ENCODE data around the gene RHOD. TPM values are rescaled to one million over a fixed set of nuclear protein-coding genes. Genes with fewer than 3 reads are reported as not detected.

Gene RHOD, protein sequence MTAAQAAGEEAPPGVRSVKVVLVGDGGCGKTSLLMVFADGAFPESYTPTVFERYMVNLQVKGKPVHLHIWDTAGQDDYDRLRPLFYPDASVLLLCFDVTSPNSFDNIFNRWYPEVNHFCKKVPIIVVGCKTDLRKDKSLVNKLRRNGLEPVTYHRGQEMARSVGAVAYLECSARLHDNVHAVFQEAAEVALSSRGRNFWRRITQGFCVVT
- total RNA-seq: 0.27 TPM in 1 of 2 replicates, not detected in the other

DNA sequence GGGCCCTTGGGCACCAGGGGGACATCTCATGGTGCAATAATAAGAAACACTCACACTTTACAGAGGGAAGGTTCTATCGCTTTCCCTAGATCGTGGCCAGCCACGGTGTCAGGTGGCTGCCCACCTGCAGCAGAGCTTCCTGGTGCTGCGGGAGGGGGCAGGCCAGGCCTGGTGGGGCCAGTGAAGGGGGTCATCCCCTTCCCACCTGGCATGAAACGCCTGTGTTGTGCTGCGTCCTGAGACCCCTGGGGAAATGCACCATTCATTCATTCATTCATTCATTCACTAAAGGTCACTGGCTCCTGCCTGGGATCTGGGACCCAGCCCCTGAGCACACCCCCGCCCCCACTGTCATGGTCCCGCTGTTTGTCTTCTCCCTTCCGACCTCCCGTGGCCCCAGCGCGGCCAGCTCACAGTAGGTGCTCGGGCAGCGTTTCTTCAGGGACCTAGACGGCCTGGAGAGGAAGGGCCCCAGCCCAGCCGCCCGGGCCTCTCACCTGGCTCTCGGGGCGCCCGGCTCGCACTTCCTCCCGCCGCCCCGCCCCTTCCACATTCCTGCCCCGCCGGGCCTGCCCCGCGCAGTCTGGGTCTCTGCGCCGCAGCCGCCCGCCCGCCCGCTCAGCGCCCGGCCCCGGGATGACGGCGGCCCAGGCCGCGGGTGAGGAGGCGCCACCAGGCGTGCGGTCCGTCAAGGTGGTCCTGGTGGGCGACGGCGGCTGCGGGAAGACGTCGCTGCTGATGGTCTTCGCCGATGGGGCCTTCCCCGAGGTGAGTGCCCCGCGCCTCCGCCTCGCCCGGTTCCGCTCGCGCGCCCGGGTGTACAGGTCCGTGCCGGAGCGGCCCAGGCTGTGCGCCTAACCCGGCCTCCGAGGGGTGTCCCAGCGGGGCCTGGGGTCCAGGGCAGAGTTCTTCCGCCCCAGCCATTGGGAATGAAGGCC is at the start of gene RHOD:
Gene RHOD, plus strand, starts transcription at position 581 of the 938 bp plus-strand sequence. Its CDS starts 56 bp downstream, at position 637.
- intact Hi-C loops (cut with micrococcal nuclease): no loop called here

DNA sequence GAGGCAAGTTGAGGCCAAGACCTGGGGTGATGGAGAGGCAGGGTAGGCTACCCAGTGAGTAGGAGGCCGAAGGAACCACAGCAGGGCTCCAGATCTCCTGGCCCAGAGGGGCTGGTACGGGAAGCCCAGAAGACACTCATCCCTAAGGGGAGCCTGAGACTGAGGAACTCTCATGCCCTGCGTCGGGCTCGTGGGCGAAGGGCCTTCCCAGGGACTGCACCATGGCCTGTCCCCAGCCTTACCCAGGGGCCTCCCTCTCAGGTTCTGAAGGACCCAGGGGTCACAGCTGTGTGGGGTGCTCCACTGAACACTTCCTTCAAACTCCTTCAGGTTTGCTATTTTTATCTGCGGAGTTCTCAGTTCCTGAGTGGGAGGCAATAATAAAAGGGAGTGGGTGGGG is 49.5 kb upstream of the RHOD start:
- intact Hi-C loops (cut with micrococcal nuclease): no loop called here

DNA sequence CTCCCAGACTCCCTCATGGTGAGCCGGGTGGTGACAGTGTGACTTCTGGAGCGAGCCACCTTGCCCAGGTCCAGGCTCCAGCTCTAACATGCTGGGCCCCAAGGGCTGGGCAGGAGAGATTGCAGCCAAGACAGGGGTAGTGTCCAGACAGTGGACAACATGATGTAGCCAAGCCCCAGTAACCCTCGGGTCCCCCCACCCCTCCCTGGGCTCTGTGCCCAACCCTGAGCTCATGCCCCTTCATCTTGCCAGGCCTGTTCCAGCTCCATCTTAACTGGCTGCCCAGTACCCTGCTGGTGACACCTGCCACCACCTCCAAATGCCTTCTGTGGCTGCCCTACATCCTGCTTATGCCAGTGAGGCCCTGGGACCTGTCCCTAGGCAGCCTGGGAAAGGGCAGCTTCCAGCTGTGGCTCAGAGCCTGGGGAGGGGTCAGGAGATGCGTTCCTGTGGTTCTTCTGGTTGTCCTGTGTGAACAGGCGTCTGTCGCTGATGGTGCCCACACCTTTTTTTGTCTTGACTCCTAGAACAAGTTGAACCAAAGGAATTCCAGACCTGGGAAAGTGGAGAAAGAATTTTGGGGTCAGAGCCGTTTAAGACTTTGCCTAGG is 46.2 kb upstream of the RHOD start:
- intact Hi-C loops (cut with micrococcal nuclease): no loop called here

- intact Hi-C loops (cut with micrococcal nuclease): no loop called here
Measured at GRCh38 chr11:67013511-67014045, 43.1 kb upstream of the RHOD start.

- intact Hi-C loops (cut with micrococcal nuclease): no loop called here
Measured at GRCh38 chr11:67014343-67014742, 42.3 kb upstream of the RHOD start.

GRCh38 chr11:67015048-67015447 is 41.6 kb upstream of the RHOD start:
- intact Hi-C loops (cut with micrococcal nuclease): no loop called here

GRCh38 chr11:67016550-67016949 is 40.1 kb upstream of the RHOD start:
- intact Hi-C loops (cut with micrococcal nuclease): no loop called here

GRCh38 chr11:67020949-67021348 is 35.7 kb upstream of the RHOD start:
- intact Hi-C loops (cut with micrococcal nuclease): no loop called here

- intact Hi-C loops (cut with micrococcal nuclease): no loop called here
Measured at GRCh38 chr11:67022341-67022933, 34.2 kb upstream of the RHOD start.

DNA sequence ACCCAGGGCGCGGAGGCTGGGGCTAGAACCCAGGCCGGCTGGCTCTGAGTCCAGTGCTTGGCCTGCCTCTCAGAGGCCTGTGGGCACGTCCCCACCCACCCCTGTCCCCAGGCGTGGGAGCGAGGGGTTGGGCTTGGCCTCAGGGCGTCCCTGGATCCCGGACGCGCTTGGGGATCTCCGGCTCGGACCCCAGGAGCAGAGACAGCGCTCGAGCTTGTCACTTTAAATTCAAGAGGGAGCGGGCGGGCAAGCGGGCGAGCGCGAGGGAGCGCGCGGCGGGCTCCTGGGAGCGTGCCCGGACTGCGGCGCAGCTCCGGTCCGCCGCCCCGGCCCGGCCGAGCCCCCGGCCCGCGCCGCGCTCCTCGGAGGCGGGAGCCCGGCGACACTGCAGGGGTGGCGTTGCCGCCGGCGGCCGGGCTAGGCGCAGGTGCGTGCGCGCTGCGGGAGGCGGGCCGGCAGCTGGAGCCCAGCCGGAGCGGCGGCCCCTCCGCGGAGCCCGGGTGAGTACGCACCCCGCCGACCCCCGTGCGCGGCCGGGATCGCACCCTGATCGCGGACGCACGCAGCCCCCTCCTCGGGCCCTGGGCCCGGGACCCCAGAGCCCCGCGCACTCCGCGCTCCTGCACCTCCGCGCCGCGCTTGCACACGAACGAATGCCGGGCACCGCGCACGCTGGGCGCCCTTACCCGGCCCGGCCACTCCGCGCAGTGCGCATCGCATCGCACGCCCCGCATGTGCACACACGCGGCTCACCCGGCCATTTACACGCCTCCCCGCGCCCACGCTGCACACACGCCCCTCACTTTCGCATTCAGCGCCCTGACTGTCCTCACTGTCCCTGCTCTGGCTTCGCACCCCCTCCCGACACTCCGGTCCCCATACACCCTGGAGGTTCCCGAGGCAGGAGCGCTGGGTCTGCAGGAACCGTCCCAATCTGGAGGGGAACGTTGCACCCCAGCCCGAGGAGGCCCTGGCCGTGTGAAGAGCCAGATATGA is 33.4 kb upstream of the RHOD start, which contains the start of gene SYT12:
Gene SYT12, plus strand, starts transcription at position 174 of the 996 bp plus-strand sequence. CDS start 7,011 bp downstream, outside the sequence.
- intact Hi-C loops (cut with micrococcal nuclease): no loop called here

GRCh38 chr11:67023957-67024353 is 32.7 kb upstream of the RHOD start:
- intact Hi-C loops (cut with micrococcal nuclease): no loop called here

- intact Hi-C loops (cut with micrococcal nuclease): no loop called here
Measured at GRCh38 chr11:67024410-67024809, 32.2 kb upstream of the RHOD start.

- intact Hi-C loops (cut with micrococcal nuclease): no loop called here
Measured at GRCh38 chr11:67024966-67025365, 31.7 kb upstream of the RHOD start.

DNA sequence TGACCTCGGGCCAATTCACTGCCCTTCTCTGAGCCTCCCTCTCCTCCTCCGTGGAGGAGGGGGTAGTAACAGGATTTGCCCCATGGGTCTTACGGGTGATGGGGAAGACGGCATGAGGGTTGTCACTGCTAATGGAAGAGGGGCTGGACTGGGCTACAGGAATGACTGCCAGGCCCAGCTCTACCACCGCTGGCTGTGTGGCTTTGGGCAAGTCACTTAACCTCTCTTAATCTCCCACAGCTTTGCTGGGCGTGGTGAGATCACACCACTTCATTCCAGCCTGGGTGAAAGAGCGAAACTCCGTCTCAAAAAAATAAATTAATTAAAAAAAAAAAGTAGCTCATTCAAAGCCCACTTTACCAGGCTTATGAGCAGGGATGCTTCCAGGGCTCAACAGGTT is 30.9 kb upstream of the RHOD start:
- intact Hi-C loops (cut with micrococcal nuclease): no loop called here

- intact Hi-C loops (cut with micrococcal nuclease): no loop called here
Measured at GRCh38 chr11:67026941-67027340, 29.7 kb upstream of the RHOD start.

DNA sequence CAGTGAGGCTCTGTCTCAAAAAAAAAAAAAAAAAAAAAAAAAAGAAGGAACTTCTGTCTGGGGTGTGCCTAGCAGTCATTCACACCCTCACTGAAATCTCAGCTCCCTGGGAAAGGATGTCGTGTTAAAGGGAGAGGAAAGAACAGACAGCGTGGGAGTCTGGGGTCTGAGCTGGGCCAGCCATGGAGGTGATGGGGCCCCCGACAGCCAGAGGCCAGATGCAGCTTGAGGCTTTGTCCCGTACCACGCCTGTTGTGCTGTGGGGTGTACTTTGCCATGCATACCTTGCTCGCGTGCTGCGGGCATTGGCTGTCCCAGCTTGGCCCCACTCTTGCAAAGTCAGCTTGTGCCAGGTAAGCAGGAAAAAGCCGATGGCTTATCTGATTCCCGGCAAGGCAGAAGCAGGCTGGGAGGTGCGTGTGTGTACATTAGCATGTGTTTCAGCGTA is 29.1 kb upstream of the RHOD start:
- intact Hi-C loops (cut with micrococcal nuclease): no loop called here

GRCh38 chr11:67027943-67028542 is 28.6 kb upstream of the RHOD start:
- intact Hi-C loops (cut with micrococcal nuclease): no loop called here

DNA sequence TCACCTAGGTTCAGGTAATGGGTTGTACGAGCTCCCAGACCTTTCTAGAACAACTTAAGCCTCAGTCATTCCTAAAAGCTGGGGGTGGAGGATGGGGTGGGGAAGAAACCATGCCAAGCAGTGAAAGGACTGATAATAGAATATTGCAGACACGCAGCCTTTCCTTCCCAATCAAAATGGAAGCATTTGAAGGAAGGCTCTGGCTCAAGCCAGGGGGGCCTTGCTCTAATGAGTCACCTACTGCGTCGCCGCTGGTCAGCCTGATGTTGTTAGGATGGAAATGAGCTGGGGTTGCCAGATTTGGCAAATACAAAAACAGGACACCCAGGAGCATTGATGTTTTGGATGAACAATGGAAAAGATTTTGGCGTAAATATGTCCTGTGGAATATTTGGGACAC is 27.5 kb upstream of the RHOD start:
- intact Hi-C loops (cut with micrococcal nuclease): no loop called here

DNA sequence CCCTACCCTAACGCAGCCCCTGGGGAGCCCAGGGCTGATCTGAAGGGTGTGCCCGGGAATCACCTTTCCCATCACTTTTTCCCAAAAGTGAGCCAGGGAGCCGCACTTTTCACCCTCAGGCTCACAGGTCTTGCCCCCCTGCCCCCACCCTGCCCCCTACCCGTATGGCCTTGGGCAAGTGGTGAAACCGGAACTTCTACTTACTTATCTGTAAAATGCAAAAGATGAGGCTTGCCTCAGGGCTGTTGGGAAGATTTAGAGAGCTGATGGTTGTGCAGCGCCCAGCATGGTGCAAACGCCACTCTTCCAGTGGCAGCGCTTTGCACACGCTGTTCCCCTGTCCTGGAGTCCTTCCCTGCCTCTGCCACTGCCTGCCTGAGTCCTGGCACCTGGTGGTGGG is 25.7 kb upstream of the RHOD start:
- intact Hi-C loops (cut with micrococcal nuclease): no loop called here
